Heart left ventricle (tissue), 16 donors: Measurements from ENCODE around the gene MRM2. TPM values are rescaled to one million over a fixed set of nuclear protein-coding genes. Genes with fewer than 3 reads are reported as not detected.
A peak's percentile ranks its signal among the peaks of the same experiment; 100 is the strongest.

Source experiments
- ATAC-seq, 4 donors: fragments of 200-7000 bp; cut with Tn5 transposase; one replicate each; pipeline ENCODE4 v1.9.1; 2020 to 2022; ENCODE audit warnings: moderate library complexity in 4 of 4, mild to moderate bottlenecking in 3 of 4, moderate number of reproducible peaks in 1 of 4
- DNase-seq, 5 donors: peaks; one replicate each; pipeline ENCODE4 v3.0.0-alpha.2; 2020
- H3K27ac ChIP-seq, 12 donors: fragments of 200-600 bp; sonication (generic) in 4 of 12; one replicate each; pipeline versions ENCODE4 v1.5.0 to v1.8.0; 2016 to 2022; ENCODE audit warnings: mild to moderate bottlenecking in 2 of 12
- H3K27me3 ChIP-seq, 9 donors: fragments of 200-600 bp; sonication (generic) in 2 of 9; one replicate each; pipeline versions ENCODE4 v1.5.1 to v1.8.0; 2016 to 2022; ENCODE audit warnings: mild to moderate bottlenecking in 3 of 9
- H3K36me3 ChIP-seq, 9 donors: fragments of 200-600 bp; sonication (generic) in 2 of 9; one replicate each; pipeline versions ENCODE4 v1.5.0 to v1.8.0; 2018 to 2022; ENCODE audit warnings: mild to moderate bottlenecking in 2 of 9
- H3K4me1 ChIP-seq, 12 donors: fragments of 200-600 bp; sonication (generic) in 4 of 12; one replicate each; pipeline versions ENCODE4 v1.5.0 to v1.8.0; 2016 to 2022; ENCODE audit warnings: mild to moderate bottlenecking in 3 of 12
- H3K4me3 ChIP-seq, 12 donors: fragments of 200-600 bp; sonication (generic) in 4 of 12; one replicate each; pipeline versions ENCODE4 v1.5.0 to v1.8.0; 2017 to 2022; ENCODE audit warnings: mild to moderate bottlenecking in 9 of 12, moderate library complexity in 4 of 12
- H3K9me3 ChIP-seq, 12 donors: fragments of 200-600 bp; sonication (generic) in 4 of 12; one replicate each; pipeline versions ENCODE4 v1.5.0 to v1.8.0; 2016 to 2022; ENCODE audit warnings: mild to moderate bottlenecking in 1 of 12
- POLR2A ChIP-seq, 2 donors: fragments of 450-650 bp; IDR thresholded peaks; one replicate each; pipeline ENCODE4 v1.6.1; 2017; ENCODE audit warnings: antibody characterized with exemption in 2 of 2, mild to moderate bottlenecking in 2 of 2, moderate library complexity in 2 of 2
- WGBS, 4 donors: extraction: QIAGEN DNeasy Blood & Tissue Kit in 2 of 4; methylation state at CpG; one replicate each; pipeline versions ENCODE4 v1.1.5 to v1.1.7; 2013 to 2018; 5-methylcytosine and 5-hydroxymethylcytosine counted together
- intact Hi-C, 10 donors: fragments of 100-400 bp; cut with DNase I; formaldehyde crosslinking; loops; one replicate each; pipeline versions ENCODE4 v1.11.1 to v1.14.2; 2022
- polyA plus RNA-seq, 2 donors: library from polyadenylated mRNA; stranded (reverse); fragments of 200-250 nt; gene quantifications; one replicate each; pipeline ENCODE4 v1.2.3, GENCODE V29; 2013
- total RNA-seq, 9 donors: library from RNA; depleted of rRNA in 2 of 9; stranded (reverse); fragments of >200 nt in 2 of 9; fragmentation: NEBNext Ultra II Directional in 3 of 9; extraction: Animal tissue kit (Norgen Biotek cat#: 25700) in 3 of 9; gene quantifications; one replicate each; pipeline versions ENCODE4 v1.1.0 to v1.2.4, GENCODE V29; 2016 to 2023
- TF ChIP-seq, protein P1 (sequence below), 12 donors: fragments of 200-600 bp; sonication (generic) in 4 of 12; IDR thresholded peaks; one replicate each; pipeline versions ENCODE4 v1.5.0 to v1.8.0; 2018 to 2022; ENCODE audit warnings: antibody characterized with exemption in 12 of 12, mild to moderate bottlenecking in 5 of 12
- donor health status: ischemic (EF 13 %, LVEDD 7.1; RV severe dilation, severe dysfunction).
- donor health status: healthy with polysubstance abuse.
- donor health status: DM: no; HTN: yes; CAD: no.
- donor health status: DM: no; HTN: no; CAD: no.
- donor health status: ischemic (EF 25% LVEDD 6.9; RV normal size, moderate dysfunction).
- donor health status: ischemic (EF 25% LVEDD 5.7; RV mildly dilated, moderate dysfunction).
- donor health status: healthy.
- donor health status: DM: yes; HTN: yes; CAD: no.
- donor health status: ischemic (EF 35%, LVEDD 5.7; RV mildly dilated, moderate dysfunction).
- donor health status: nonischemic (EF 11% LVEDD 7.7; RV severe dilation, severe dysfunction).
- donor health status: DM: yes; HTN: yes; CAD: no.
- donor health status: PGD.
- donor health status: ischemic (EF 29% LVEDD 5.4; RV normal size, mild dysfunction).
- donor health status: nonischemic (EF 23%, LVEDD 6.1; RV moderate dilation, normal function).

The MRM2 gene
- total and polyA plus RNA-seq, 11 donors = 14.2 to 31.5 (median 20.3) TPM

GRCh38 chr7:2258661-2259365 is 16.8 kb upstream of the MRM2 start:
- no peaks in the 10 kb centered on the region for H3K9me3 ChIP-seq
- no peaks in the 10 kb centered on the region for H3K27me3 ChIP-seq
- peaks cover 0 to 64% (median 30%) of the 10 kb centered on the region in 9 donors for H3K36me3 ChIP-seq
- 92 to 96% (median 95%) methylated on average over 23 to 34 of the region's 34 CpGs for WGBS, 4 donors
- intact Hi-C loops = no loop called here
- no peak overlapping the region for H3K4me3 ChIP-seq
- H3K27ac ChIP-seq = no peak overlapping the region
- H3K4me1 ChIP-seq = peaks cover 0 to 4% (median 0%) of the 10 kb centered on the region in 12 donors
- no peak for TF ChIP-seq POLR2A (IDR thresholded peaks at IDR 0.05)
- TF ChIP-seq, protein P1, sequence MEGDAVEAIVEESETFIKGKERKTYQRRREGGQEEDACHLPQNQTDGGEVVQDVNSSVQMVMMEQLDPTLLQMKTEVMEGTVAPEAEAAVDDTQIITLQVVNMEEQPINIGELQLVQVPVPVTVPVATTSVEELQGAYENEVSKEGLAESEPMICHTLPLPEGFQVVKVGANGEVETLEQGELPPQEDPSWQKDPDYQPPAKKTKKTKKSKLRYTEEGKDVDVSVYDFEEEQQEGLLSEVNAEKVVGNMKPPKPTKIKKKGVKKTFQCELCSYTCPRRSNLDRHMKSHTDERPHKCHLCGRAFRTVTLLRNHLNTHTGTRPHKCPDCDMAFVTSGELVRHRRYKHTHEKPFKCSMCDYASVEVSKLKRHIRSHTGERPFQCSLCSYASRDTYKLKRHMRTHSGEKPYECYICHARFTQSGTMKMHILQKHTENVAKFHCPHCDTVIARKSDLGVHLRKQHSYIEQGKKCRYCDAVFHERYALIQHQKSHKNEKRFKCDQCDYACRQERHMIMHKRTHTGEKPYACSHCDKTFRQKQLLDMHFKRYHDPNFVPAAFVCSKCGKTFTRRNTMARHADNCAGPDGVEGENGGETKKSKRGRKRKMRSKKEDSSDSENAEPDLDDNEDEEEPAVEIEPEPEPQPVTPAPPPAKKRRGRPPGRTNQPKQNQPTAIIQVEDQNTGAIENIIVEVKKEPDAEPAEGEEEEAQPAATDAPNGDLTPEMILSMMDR (IDR thresholded peaks at IDR 0.05) = no peak
- DNase-seq = peak in 1 of 5 donors; percentile 17
- ATAC-seq = no peak

- TF ChIP-seq, protein P1 (IDR thresholded peaks at IDR 0.05) = no peak
- TF ChIP-seq POLR2A (IDR thresholded peaks at IDR 0.05) = no peak
- Histone ChIP-seq H3K36me3 (peaks cover 0 to 61% (median 23%) of the 10 kb centered on the region in 9 donors), H3K4me3 (no peak overlapping the region), H3K4me1 (peaks cover 0 to 4% (median 0%) of the 10 kb centered on the region in 12 donors), H3K9me3 (no peaks in the 10 kb centered on the region), H3K27me3 (no peaks in the 10 kb centered on the region), H3K27ac (no peak overlapping the region)
- peak in 1 of 5 donors; percentile 4 for DNase-seq
- intact Hi-C loops = no loop called here
- ATAC-seq = no peak
- WGBS, 4 donors = 92 to 97% (median 94%) methylated on average over 17 of the region's 17 CpGs
Measured at GRCh38 chr7:2257651-2258050, 15.6 kb upstream of the MRM2 start.

- H3K36me3 ChIP-seq = peaks cover 0 to 61% (median 20%) of the 10 kb centered on the region in 9 donors
- WGBS, 4 donors = 93 to 97% (median 96%) methylated on average over 25 to 38 of the region's 38 CpGs
- ATAC-seq (no peak), DNase-seq (peak in 1 of 5 donors; percentile 29)
- no peaks in the 10 kb centered on the region for H3K9me3 ChIP-seq
- no peak overlapping the region for H3K27ac ChIP-seq
- TF ChIP-seq, protein P1 (IDR thresholded peaks at IDR 0.05) = no peak
- TF ChIP-seq POLR2A (IDR thresholded peaks at IDR 0.05) = no peak
- no peak overlapping the region for H3K4me3 ChIP-seq
- peaks cover 0 to 4% (median 0%) of the 10 kb centered on the region in 12 donors for H3K4me1 ChIP-seq
- H3K27me3 ChIP-seq = no peaks in the 10 kb centered on the region
- intact Hi-C loops = no loop called here
Measured at GRCh38 chr7:2257046-2257551, 15.1 kb upstream of the MRM2 start.

DNA sequence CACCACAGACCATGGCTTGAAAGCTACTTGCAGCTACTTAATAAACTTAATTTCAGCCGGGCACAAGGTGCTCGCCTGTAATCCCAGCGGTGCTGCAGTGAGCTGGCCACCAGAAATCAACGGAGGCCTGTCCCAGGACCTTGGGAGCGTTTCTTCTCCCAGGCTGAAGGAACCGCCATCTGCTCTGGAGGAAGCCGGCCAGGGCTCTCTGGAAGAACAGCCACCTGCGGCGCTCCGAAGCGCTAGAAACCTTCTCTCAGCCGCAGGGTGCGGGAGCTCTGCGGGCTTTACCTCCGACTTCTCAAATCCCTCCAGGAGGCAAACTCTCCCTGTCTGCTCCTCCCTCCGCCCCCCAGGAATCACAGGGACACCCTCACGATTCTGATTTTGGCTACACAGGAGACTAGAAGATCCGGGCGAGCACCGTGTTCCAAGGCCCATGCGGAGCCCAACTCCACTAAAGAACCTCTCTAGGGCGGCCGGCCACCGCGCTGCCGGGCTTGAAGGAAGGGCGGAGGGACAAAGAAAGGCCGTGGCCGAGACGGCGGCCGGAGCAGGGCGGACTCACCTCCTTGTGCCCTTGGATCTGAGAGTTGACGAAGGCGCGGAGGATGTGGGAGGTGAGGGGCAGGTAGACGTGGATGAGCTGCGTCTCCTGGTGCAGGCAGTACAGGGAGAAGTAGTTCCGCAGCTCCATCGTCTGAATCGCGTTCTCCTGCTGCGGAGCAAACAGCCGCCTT is 14.5 kb upstream of the MRM2 start:
- 94 to 96% (median 95%) methylated on average over 40 to 44 of the region's 44 CpGs for WGBS, 4 donors
- Histone ChIP-seq H3K27me3 (no peaks in the 10 kb centered on the region), H3K4me3 (no peak overlapping the region), H3K4me1 (peaks cover 0 to 4% (median 0%) of the 10 kb centered on the region in 12 donors), H3K36me3 (peaks cover 0 to 63% (median 20%) of the 10 kb centered on the region in 9 donors), H3K9me3 (no peaks in the 10 kb centered on the region), H3K27ac (no peak overlapping the region)
- TF ChIP-seq POLR2A (IDR thresholded peaks at IDR 0.05) = no peak
- TF ChIP-seq, protein P1 (IDR thresholded peaks at IDR 0.05) = no peak
- ATAC-seq (no peak), DNase-seq (peak in 1 of 5 donors; percentile 17)
- intact Hi-C loops = no loop called here
